Measurements from ENCODE around the gene SLC1A1. TPM values are rescaled to one million over a fixed set of nuclear protein-coding genes. Genes with fewer than 3 reads are reported as not detected.

The SLC1A1 gene
- total and polyA plus RNA-seq, 7 donors: 3.3 to 7.5 (median 5.2) TPM

DNA sequence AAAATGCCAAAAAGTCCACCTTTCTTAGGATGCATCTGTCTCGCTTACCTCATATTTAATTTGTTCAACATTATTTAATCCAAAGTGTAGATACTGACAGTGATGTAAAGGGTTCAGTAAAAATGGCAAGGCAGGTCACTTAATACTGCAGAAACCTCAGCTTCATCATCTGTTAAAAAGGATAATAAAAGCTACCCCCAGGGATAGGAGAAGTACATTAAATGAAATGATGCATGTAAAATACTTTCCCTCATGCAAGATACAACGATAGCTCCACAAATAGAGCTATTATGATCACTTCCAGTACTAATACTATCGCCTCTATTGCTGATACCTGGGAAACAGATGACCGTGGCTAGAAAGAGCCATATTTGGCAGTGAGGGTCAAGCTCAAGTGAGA, 82.9 kb downstream of the SLC1A1 start:
- intact Hi-C loops (cut with DNase I): no loop called here
- TF ChIP-seq, protein P1, sequence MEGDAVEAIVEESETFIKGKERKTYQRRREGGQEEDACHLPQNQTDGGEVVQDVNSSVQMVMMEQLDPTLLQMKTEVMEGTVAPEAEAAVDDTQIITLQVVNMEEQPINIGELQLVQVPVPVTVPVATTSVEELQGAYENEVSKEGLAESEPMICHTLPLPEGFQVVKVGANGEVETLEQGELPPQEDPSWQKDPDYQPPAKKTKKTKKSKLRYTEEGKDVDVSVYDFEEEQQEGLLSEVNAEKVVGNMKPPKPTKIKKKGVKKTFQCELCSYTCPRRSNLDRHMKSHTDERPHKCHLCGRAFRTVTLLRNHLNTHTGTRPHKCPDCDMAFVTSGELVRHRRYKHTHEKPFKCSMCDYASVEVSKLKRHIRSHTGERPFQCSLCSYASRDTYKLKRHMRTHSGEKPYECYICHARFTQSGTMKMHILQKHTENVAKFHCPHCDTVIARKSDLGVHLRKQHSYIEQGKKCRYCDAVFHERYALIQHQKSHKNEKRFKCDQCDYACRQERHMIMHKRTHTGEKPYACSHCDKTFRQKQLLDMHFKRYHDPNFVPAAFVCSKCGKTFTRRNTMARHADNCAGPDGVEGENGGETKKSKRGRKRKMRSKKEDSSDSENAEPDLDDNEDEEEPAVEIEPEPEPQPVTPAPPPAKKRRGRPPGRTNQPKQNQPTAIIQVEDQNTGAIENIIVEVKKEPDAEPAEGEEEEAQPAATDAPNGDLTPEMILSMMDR (IDR thresholded peaks at IDR 0.05): no peak
- TF ChIP-seq POLR2A (IDR thresholded peaks at IDR 0.05) (no peak), EP300 (IDR thresholded peaks at IDR 0.05) (no peak), POLR2AphosphoS5 (IDR thresholded peaks at IDR 0.05) (no peak)
- Histone ChIP-seq H3K27ac (no peak overlapping the region), H3K27me3 (no peaks in the 10 kb centered on the region), H3K4me3 (no peak overlapping the region), H3K4me1 (peaks cover 0 to 28% (median 22%) of the 10 kb centered on the region in 4 donors), H3K9me3 (no peaks in the 10 kb centered on the region), H3K36me3 (peaks cover 0 to 16% (median 0%) of the 10 kb centered on the region in 4 donors)
- no peak for DNase-seq
- 82 to 85% methylated on average over 4 of the region's 4 CpGs for WGBS, 2 donors

DNA sequence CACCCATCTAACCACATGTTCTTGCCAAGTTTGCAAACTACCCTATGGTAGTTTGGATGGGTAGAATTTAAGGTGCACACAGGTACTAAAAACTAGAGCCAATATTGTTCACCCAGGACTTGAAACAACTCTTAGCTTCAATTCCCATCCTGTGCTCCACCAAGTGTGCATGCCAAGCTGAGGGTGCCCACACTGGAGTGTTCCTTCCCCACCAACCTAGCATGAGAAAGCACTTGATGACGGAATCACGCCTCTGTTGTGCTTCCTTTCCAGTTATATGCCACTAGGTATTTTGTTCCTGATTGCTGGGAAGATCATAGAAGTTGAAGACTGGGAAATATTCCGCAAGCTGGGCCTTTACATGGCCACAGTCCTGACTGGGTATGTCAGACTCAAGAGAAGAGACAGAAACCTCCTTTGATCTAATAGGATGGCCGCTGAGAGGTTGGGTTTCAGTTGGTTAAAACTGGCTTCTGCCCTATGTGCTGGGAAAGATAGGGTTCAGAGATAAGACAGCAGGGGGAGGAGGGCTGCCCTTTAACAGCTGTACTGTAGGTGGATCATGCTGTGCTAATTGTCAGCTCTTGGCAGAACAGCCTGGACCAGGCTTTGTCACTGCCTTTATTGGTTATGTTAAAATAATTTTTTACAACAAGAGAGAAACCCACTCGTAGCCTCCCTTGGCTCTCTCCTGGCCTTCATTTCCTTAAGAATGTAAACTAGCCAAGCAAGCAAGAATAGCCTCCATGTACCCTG, 83.5 kb downstream of the SLC1A1 start:
- TF ChIP-seq, protein P1 (IDR thresholded peaks at IDR 0.05): no peak
- no peak for TF ChIP-seq POLR2AphosphoS5 (IDR thresholded peaks at IDR 0.05)
- no peak for TF ChIP-seq EP300 (IDR thresholded peaks at IDR 0.05)
- no peak for TF ChIP-seq POLR2A (IDR thresholded peaks at IDR 0.05)
- H3K4me3 ChIP-seq: no peak overlapping the region
- no peak for DNase-seq
- H3K27me3 ChIP-seq: no peaks in the 10 kb centered on the region
- intact Hi-C loops (cut with DNase I): no loop called here
- peaks cover 0 to 26% (median 22%) of the 10 kb centered on the region in 4 donors for H3K4me1 ChIP-seq
- no peaks in the 10 kb centered on the region for H3K9me3 ChIP-seq
- peaks cover 0 to 20% (median 0%) of the 10 kb centered on the region in 4 donors for H3K36me3 ChIP-seq
- peak overlapping the region in 3 of 4 donors; percentile 16 to 58 (median 33) for H3K27ac ChIP-seq
- 86 to 92% methylated on average over 5 of the region's 5 CpGs for WGBS, 2 donors

DNA sequence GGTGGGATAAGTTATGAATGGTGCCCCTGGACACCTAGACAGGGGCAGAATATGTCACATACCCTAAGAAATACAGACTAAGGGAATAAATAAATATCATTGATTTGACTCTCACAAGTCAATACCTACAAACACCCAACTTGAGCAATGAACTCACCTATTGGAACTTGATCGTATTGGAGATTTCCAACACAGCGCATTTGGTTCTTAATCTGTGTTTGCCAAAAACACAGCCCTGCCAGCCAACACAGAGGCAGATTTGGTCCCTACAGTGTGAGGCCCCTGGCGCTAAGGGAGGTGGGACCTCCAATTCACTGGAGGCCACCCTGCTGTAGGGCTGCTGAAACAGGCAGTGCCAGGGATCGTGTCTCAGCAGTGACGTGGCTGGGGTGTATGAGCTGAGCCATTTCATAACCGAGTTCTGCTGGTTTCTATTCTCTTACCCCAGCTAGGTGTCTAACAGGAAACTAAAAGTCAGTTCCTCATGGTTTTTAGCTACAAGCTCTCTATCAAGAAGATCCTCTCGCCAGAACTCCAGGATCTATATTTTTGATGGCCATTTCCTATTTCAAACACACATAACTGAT, 84.5 kb downstream of the SLC1A1 start:
- intact Hi-C loops (cut with DNase I): no loop called here
- no peak for TF ChIP-seq POLR2A (IDR thresholded peaks at IDR 0.05)
- no peak for TF ChIP-seq EP300 (IDR thresholded peaks at IDR 0.05)
- no peak for TF ChIP-seq POLR2AphosphoS5 (IDR thresholded peaks at IDR 0.05)
- TF ChIP-seq, protein P1 (IDR thresholded peaks at IDR 0.05): no peak

DNA sequence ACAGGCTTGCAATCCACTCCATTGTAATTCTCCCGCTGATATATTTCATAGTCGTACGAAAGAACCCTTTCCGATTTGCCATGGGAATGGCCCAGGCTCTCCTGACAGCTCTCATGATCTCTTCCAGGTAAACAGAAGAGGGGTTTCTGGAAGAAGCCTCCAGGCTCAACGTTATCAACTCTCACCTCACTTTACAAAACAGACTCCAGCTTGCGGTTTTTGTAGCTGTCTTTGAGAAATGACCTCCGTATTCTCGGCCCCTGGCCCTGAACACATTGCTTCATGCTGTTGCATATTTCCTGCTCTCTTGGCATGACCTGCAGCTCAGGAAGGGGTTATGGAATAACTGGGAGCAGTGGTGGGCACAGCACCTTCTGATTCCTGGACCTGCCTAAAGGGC, 85.7 kb downstream of the SLC1A1 start:
- TF ChIP-seq EP300 (IDR thresholded peaks at IDR 0.05): no peak
- no peak for TF ChIP-seq POLR2AphosphoS5 (IDR thresholded peaks at IDR 0.05)
- TF ChIP-seq, protein P1 (IDR thresholded peaks at IDR 0.05): no peak
- no peak for TF ChIP-seq POLR2A (IDR thresholded peaks at IDR 0.05)
- no peak for DNase-seq
- Histone ChIP-seq H3K9me3 (no peaks in the 10 kb centered on the region), H3K4me1 (peaks cover 0 to 20% (median 14%) of the 10 kb centered on the region in 4 donors), H3K27me3 (no peaks in the 10 kb centered on the region), H3K27ac (no peak overlapping the region), H3K36me3 (peaks cover 0 to 27% (median 0%) of the 10 kb centered on the region in 4 donors), H3K4me3 (no peak overlapping the region)
- 89 to 95% methylated on average over 8 of the region's 8 CpGs for WGBS, 2 donors
- intact Hi-C loops (cut with DNase I): no loop called here

More for the DNA sequence above, 84.5 kb downstream of the SLC1A1 start:
- no peaks in the 10 kb centered on the region for H3K27me3 ChIP-seq
- DNase-seq: no peak
- H3K4me1 ChIP-seq: peaks cover 0 to 20% (median 16%) of the 10 kb centered on the region in 4 donors
- 91 to 97% methylated on average over 7 of the region's 7 CpGs for WGBS, 2 donors
- H3K9me3 ChIP-seq: no peaks in the 10 kb centered on the region
- H3K36me3 ChIP-seq: peaks cover 0 to 23% (median 0%) of the 10 kb centered on the region in 4 donors
- peak overlapping the region in 3 of 4 donors; percentile 16 to 58 (median 33) for H3K27ac ChIP-seq
- H3K4me3 ChIP-seq: no peak overlapping the region

All from sigmoid colon (tissue), 7 donors.